CD4-positive, alpha-beta T cell treated with Interferon alpha-2 for 1 hour (primary cell): Measurements from ENCODE around the gene FAM149B1.
"Not testable (repeated sequence)": the region's sequence is repeated elsewhere in the genome, so short reads cannot be mapped to it uniquely, and the experiment has no call there.

Experiments used
- DNase-seq, 2 donors: peaks; one replicate each; pipeline ENCODE4 v3.0.0-alpha.2; 2020 to 2022

FAM149B1 gene

DNA sequence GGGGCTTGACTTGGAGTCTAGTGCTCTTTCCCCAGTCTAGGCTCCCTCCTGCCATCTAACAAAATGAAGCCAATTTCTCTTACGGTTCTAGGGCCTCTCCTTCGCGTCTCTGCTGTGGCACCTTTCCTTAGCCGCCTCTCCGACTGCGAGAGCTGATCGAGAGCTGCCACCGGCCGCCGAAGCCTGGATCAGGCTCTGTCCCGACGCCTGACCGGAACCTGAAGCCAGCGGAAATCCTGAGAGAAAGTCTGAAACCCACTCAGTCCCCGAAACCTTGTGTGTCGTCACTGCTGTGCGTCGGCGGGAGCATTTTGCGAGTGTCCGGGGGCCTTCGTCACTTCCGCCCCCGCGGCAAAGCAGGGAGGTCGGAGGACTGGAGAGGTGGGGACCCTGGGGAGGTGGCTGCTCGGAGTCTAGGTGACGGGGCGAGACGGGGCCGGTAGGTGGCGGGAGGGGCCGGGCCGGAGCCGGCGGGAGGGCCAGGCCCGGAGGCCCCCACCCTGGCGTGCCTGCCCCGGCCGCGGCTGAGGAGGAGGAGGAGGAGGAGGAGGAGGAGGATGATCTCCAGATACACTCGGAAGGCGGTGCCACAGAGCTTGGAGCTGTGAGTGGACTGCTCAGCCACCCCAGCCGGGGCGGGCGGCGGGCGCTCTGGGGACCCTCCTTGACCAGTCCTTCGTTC, at the start of gene FAM149B1, which contains the start of gene ECD:
Gene FAM149B1, plus strand, starts transcription at position 337 of the 682 bp plus-strand sequence. Its CDS starts 221 bp downstream, at position 558.
Gene ECD, minus strand, starts transcription at position 226 of the 682 bp plus-strand sequence. CDS start 4,071 bp downstream, outside the sequence.
- peak; percentile 91 to 93 for DNase-seq

DNA sequence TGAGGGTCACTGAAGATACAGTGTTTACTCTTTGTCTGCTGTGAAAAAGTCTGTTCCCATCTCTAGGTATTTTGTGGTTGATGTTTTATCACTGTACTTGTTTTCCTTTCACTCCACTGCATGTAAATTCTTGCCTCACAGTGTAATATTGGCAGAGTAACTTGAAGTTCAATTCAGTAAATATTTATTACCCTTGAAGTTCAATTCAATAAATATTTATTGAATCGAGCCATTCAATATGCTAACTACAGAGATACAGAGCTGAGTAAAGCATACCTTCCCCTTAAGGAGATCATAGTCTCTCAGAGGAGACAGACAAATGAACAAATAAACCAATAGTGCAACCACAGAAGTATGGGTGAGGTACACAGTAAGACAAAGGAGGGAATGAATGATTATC, 48.5 kb upstream of the FAM149B1 start:
- no peak for DNase-seq

DNA sequence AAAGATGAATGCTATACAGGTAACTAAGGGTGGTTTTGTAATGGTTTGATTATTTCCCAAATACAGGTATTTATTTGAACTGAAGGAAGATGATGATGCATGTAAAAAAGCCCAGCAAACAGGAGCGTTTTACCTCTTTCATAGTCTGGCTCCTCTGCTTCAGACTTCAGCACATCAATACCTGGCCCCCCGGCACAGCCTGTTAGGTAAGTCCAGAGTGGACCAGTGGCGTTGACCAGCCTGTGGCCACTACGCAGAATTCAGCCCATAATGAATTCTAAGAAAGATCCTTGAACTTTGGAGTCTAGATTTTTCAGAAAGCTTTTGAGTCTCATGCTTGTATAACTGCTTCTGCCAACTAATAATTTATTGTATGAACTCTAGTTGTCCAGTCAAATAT, 48.0 kb upstream of the FAM149B1 start:
- DNase-seq, result no peak

DNA sequence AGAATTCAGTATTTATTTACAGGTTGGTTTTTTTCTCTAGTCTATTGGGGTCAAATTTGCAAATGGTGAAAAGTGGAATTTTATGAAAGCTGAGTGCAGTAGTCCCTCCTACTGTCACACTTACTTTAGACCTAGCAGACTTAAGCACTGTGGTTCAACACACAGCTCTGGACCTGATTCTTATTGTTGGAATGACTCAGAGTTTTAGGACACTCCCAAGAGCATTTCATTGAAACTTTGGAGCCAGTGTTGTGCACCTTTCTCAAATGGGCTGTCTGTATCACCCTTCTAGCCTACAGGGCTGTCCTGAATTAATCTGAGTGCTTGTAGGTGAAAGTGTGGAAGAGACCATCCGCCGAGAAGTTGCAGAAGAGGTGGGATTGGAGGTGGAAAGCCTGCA, 41.6 kb upstream of the FAM149B1 start:
- DNase-seq, result no peak

DNA sequence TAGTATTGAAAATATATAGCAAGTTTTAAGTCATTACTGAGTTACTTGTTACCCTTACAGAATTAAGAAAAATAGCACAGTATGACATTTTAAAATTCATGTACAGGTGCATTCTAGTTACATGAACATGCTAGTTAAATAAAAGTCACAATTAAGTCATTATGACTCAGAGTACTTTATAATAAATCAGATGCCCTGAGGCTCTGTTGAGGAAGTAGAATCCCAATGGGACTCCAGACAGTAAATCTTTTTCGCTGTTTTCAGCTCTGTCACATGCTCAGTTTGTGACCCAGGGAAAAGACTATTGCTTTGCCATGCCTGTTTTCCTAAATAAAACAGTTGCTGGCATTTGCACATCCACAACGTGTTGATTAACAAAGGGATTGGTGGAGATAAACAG, 36.6 kb upstream of the FAM149B1 start:
- no peak for DNase-seq

DNA sequence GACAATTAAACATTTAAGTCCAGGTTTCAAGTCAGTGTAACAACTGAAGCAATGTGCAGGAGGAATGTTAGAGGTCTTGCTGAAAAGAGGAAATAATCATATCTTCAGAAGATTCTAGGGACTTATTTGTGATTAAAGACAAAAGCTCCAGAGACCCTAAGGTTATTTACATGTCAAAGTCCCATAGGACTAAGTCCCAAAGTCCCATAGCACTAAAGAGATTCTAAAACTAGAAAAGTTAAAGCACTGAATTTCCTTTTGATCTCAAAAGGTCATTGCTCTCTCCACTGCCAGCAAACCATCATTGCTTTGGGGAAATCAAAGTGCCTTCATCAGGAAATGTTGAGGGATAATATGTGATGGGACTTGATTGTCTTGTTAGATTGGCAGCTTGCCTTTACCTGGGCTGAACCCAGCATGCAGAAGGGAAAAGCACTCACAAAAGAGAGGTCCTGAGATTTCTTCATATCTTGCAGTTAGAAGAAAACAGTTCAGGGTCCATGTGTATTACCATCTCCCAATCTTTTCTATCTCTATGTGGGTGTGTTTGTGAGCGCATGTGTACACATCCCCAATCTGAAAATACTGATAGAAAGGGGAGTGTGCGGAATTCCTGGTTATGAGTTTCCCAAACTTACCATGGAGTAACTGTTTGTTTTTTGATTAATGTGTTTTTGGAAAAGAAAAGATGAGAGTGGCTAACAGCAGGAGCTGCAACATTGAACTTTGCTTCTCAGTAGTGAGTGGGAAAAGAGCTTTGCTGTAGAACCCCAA, 35.8 kb upstream of the FAM149B1 start:
- DNase-seq, result no peak

DNA sequence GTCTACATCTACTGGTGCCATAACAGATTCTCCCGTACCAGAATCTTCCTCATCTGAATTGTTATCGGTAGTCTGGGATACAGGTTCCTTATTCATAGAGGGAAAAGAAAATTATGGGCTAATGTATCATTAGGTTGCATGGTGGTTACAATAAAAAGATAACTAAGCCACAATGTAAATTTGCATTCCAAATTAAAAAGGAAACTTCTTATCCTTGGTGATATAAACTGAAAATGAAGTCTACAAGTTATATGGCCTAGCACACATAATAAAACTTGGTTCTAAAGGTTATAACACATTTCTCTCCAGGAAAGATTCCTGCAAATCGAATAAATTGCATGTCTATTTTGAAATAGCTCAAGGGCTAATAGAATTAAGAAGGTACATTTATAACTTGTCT, 33.2 kb upstream of the FAM149B1 start:
- DNase-seq, result no peak

DNA sequence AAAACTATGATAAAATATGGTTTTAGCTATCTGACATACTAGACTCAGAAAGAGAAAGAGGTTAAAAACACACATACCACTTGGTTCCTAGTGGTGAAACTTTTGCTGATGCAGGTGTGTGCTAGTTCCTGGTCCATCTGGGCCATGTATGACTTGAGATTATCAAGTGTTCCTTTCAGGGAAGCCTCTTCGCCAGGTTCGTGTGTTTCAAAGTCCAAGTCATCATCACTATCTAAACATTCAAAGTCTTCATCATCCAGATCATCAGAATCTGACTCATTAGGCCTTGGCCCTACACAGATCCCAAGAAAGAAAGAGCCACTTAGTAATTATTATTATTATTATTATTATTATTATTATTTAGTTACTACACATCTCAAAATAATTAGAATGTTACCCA, 31.3 kb upstream of the FAM149B1 start:
- DNase-seq, result no peak

DNA sequence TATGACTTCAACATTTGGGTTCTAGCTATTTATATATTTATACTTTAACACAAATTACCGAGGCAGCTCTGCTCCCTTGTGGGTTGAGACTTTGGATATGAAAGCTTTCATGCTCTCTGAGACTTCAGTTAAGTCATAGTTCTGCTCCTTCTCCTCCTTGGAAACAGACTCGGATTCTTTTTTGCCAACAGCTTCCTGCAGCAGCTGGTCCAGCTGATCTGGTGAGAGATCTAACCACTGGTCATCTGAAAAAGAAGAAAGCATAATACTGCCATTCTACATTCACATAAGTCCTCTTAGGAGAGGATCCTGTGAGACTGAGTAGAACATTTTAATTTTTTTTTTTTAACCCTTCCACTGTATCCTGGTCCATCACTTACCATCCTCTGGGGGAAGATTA, 28.7 kb upstream of the FAM149B1 start:
- no peak for DNase-seq

DNA sequence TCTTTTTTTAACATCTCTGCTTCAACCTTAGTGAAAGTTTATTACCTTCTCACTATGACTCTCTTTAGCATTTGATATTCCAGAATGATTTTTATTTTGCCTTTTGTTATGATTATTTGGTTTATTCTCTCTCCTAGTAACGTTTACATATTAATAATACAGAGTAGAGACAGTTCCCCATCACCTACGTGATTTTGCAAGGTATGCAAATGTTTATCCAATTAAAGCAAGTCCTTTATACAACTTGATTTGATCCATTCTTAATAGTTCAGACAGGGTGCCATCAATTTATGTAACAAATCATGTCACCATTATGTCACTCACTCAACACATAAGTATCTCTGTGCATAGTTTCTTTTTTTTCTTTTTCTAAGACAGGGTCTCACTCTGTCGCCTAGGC, 26.3 kb upstream of the FAM149B1 start:
- DNase-seq, result no peak

DNA sequence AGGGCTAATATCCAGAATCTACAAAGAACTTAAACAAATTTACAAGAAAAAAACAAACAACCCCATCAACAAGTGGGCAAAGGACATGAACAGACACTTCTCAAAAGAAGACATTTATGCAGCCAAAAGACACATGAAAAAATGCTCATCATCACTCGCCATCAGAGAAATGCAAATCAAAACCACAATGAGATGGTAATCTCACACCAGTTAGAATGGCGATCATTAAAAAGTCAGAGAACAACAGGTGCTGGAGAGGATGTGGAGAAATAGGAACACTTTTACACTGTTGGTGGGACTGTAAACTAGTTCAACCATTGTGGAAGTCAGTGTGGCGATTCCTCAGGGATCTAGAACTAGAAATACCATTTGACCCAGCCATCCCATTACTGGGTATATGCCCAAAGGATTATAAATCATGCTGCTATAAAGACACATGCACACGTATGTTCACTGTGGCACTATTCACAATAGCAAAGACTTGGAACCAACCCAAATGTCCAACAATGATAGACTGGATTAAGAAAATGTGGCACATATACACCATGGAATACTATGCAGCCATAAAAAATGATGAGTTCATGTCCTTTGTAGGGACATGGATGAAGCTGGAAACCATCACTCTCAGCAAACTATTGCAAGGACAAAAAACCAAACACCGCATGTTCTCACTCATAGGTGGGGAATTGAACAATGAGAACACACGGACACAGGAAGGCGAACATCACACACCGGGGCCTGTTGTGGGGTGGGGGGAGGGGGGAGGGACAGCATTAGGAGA, 17.1 kb upstream of the FAM149B1 start:
- DNase-seq, result not testable (repeated sequence)

DNA sequence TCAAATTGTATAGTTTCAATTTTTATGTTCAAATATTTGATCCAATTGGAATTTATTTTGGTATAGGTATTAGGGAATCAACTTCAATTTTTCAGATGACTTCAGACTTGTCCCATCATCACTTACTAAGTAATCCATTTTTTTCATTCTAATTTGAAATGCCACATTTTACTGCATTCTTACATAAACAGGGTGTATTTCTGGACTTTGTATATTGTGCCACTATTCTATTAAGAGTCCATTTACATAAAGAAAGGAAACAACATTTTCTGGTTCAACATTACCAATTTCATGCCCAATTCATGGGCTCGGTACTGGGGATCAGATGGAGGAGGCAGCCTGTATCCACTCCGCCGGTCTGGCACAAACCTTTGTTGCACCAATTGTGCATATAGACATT, 15.9 kb upstream of the FAM149B1 start:
- no peak for DNase-seq

DNA sequence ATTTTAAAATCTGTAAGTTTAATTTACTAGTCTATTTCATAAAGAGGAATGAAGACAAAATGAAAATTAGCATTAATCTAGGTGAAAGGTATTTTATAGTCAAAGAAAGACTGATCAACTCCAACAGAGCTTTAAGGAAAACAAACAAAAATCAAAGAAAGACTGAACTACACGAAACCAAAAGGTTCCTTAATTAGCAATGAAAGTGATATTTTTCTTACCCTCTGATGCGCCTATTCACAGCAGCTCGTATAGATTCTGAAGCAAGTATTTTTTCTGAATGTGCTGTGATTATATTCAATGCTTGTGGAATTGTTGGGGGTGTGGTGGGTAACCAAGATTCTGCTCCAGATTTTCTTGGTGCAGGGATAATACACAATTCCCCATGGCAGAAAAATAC, 11.9 kb upstream of the FAM149B1 start:
- no peak for DNase-seq

DNA sequence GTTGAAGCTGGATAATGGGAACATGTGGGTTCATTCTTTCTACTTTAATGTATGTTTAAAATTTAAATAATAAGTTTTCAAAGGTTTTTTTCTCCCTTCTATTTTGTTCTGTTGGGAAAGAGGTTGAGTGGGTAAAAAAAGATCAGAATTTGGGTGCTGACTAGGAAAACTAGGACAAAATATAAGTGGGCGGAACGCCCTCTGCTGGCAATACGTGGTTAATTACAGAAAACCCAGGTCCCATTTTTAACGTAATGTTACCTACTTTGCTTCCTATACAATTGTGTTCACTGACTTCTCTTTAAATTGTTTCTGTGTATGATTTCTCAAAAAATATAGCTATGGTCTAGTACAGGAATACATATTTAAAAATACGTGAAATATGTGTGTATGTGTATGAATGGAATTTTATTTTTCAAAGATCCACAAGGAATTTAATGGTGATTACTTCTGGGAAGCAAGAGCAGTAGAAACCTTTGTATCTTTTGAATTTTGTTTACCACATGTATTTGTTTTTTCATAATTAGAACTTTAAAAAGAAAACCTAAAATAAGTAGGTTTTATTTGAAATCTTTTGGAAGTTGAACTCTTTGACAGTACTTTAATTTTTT, 8.8 kb upstream of the FAM149B1 start:
- DNase-seq, result peak; percentile 57 to 73

DNA sequence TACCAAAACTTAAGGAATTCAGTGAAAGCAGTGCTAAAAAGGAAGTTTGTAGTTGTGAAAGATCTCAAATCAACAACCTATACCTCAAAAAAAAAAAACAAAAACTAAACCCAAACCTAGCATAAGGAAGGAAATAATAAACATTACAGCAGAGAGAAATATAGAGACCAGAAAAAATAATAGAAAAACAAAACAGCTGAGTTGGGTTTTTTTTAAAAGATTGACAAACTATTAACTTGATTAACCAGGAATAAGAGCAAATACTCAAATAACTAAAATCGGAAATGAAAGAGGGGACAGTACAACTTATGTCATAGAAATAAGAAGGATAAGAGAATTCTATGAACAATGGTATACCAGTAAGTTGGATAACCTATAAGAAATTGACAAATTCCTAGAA, 6.8 kb upstream of the FAM149B1 start:
- no peak for DNase-seq

DNA sequence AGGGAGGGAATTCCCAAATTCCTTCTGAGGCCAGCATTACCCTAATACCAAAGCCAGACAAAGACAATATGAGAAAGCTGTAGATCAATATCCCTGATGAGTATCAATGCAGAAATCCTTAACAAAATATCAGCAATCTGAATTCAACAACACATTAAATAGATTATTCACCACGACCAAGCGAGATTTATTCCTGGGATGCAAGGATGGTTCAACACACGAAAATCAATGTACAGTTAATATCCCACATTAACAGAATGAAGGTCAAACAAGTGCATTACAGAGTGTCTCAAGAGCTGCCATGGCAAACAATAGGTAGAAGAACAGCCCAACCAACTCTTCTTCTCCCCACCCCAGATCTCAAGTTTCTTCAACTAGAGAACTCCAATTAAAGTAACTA, 6.3 kb upstream of the FAM149B1 start:
- DNase-seq, result no peak

DNA sequence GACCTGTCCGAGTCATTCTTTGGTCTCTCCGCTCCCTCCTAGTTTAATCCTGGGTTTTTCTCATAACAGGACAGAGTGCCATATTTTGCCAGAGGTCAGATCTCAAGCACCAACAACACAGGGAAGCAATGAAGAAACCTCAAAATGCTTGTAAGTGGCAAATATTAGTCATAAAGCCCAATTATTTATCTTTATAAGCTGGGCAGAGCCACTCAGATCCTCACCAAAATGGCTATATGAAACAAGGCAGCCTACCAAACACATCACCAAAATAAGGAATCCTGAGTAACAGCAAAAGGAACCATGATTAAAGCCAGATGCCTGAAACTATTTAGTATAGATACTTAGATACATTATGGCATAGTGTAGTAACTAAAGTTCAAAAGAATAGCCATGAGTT, 4.8 kb upstream of the FAM149B1 start:
- DNase-seq, result no peak

DNA sequence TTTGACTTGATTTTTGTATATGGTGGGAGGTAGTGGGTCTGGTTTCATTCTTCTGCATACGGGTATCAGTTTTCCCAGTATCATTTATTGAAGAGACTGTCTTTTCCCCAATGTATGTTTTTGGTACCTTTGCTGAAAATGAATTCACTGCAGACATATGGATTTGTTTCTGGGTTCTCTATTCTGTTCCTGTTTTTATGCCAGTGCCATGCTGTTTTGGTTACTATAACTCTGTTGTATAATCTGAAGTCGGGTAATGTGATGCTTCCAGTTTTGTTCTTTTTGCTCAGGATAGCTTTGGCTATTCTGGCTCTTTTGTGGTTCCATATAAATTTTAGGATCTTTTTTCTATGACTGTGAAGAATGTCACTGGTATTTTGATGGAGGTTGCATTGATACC, 947 bp upstream of the FAM149B1 start:
- DNase-seq, result no peak

DNA sequence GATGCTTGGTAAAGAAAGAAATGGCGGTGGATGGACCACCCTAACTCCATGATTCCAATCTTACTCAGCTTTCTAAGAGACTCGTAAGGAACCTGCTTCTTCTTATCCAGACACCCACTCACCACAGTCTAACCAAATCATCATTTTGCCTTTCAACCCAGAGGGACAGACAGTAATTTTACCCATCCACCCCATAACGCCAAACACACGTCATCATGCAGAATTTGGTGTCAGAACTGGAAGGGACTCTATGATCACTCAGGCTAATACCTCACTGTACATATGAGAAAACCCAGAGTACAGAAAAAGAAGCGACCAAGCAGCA, 499 bp upstream of the FAM149B1 start:
- DNase-seq, result peak; percentile 12 to 51

DNA sequence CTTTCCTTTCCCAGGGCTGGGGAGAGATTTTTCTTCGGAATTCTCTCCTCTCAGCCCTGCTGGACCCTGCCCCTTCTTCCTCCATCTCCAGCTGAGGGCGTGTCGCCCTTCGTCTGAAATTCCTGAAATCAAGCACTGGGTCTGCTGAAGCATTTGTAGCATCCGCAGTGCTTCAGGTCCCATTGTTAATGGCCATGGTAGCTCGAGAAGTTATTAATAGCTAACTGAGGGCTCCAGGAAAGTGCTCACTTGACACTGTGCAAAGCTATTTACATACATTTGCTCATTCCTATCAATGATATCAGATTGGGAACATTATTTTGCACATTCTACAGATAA, 515 bp downstream of the FAM149B1 start:
- DNase-seq, result no peak

DNA sequence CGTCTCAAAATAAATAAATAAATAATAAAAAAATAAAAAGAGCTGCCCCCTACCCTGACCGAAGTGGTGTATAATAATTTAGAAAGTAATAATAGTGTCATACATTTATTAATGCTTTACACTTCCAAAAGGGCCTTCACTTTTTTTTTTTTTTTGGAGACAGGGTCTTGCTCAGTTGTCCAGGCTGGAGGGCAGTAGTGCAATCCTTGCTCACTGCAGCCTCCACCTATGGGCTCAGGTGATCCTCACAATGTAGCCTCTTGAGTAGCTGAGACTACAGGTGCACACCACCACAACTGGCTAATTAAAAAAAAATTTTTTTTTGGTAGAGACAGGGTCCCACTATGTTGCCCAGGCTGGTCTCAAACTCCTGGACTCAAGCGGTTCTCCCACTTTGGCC, 1.4 kb downstream of the FAM149B1 start:
- DNase-seq, result no peak

DNA sequence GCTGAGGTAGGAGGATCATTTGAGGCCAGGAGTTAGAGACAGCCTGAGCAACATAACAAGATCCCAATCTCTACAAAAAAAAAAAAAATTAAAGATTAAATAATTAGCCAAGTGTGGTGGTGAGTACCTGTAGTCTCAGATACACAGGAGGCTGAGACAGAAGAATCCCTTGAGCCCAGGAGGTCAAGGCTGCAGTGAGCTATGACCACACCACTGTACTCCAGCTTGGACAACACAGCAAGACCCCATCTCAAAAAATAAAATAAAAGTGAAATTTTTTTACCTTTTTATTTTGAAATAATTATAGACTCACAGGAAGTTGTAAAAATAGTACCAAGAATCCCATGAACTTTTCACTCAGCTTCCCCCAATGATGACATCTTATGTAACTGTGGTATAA, 4.9 kb downstream of the FAM149B1 start:
- no peak for DNase-seq

DNA sequence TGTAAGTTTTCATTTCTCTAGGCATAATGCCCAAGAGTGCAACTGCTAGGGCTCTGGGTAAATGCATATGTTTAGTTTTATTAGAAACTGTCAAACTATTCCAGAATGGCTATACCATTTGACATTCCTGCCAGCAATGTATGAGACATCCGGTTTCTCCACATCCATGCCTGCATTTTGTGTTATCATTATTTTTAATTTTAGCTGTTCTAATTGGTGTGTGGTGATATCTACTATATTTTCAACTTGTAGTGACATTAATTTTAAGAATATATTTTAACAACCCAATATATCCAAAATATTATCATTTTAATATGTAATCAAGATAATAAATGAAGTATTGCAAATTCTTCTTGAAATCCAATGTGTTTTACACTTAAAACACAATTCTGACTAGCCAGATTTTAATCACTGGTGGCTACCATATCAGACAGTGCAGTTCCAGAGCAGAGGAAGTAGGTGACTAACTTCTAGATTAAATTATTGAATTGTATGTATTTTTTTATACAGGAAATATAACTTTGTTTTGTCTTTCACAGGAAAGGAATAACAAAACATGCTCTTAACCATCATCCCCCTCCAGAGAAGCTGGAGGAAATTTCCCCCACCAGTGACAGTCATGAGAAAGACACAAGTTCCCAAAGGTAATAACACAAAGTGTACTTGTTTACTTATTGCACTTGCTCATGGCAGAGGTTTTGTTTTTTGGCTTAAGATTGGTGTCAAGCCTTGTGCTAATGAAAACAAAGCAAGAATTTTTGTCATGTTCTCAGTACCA, 6.4 kb downstream of the FAM149B1 start:
- DNase-seq, result no peak
